GM23338 (cell line): ENCODE results near the gene C3orf22. TPM values are rescaled to one million over a fixed set of nuclear protein-coding genes. Genes with fewer than 3 reads are reported as not detected.

Experiments
- ATAC-seq: fragments of 200-7000 bp; cut with Tn5 transposase; 3 replicates; pipeline ENCODE4 v1.9.1; 2020
- DNase-seq: peaks from one replicate; pipeline ENCODE4 v3.0.0-alpha.2; 2015; ENCODE audit warnings: low spot score
- H2AFZ ChIP-seq: fragments of 200-600 bp; sonication (generic); 2 replicates; pipeline ENCODE4 v1.8.0; 2016; ENCODE audit warnings: antibody characterized with exemption, mild to moderate bottlenecking, moderate library complexity
- H3F3A ChIP-seq: fragments of 200-600 bp; sonication (generic); replicated peaks from 2 replicates; pipeline ENCODE4 v1.8.0; 2017; ENCODE audit warnings: antibody characterized with exemption, mixed run types, low read depth
- H3K27ac ChIP-seq: fragments of 200-600 bp; sonication (generic); 2 replicates; pipeline ENCODE4 v1.6.1; 2016; ENCODE audit warnings: low read depth
- H3K27me3 ChIP-seq: fragments of 200-600 bp; sonication (generic); 2 replicates; pipeline ENCODE4 v1.8.0; 2016; ENCODE audit warnings: mild to moderate bottlenecking, mixed run types, moderate library complexity; ENCODE audit not compliant: insufficient read depth
- H3K36me3 ChIP-seq: fragments of 200-600 bp; sonication (generic); 2 replicates; pipeline ENCODE4 v1.8.0; 2016; ENCODE audit warnings: mild to moderate bottlenecking; ENCODE audit not compliant: insufficient read depth
- H3K4me1 ChIP-seq: fragments of 200-600 bp; sonication (generic); 2 replicates; pipeline ENCODE4 v1.8.0; 2016; ENCODE audit warnings: mild to moderate bottlenecking, moderate library complexity; ENCODE audit not compliant: insufficient read depth
- H3K4me2 ChIP-seq: fragments of 200-600 bp; sonication (generic); 2 replicates; pipeline ENCODE4 v1.7.1; 2017; ENCODE audit warnings: mixed run types
- H3K4me3 ChIP-seq: fragments of 200-600 bp; sonication (generic); 2 replicates; pipeline ENCODE4 v1.6.1; 2016; ENCODE audit warnings: mixed run types
- H3K79me2 ChIP-seq: fragments of 200-600 bp; sonication (generic); replicated peaks from 2 replicates; pipeline ENCODE4 v1.8.0; 2017; ENCODE audit warnings: mild to moderate bottlenecking; ENCODE audit not compliant: insufficient read depth
- H3K9me2 ChIP-seq: fragments of 200-600 bp; sonication (generic); 2 replicates; pipeline ENCODE4 v1.8.0; 2017; ENCODE audit not compliant: insufficient read depth
- H4K20me1 ChIP-seq: fragments of 200-600 bp; sonication (generic); replicated peaks from 2 replicates; pipeline ENCODE4 v1.8.0; 2017; ENCODE audit warnings: mild to moderate bottlenecking; ENCODE audit not compliant: insufficient read depth
- H3K27ac Mint-ChIP-seq: 2 replicates; pipeline ENCODE4 v1.8.0; 2020; ENCODE audit warnings: inconsistent platforms, mild to moderate bottlenecking, moderate library complexity, mixed read lengths
- H3K27me3 Mint-ChIP-seq: 3 replicates; pipeline ENCODE4 v1.8.0; 2022; ENCODE audit warnings: low read depth, mild to moderate bottlenecking, moderate library complexity, mixed read lengths, inconsistent platforms; ENCODE audit not compliant: insufficient read depth, poor library complexity
- H3K36me3 Mint-ChIP-seq: 3 replicates; pipeline ENCODE4 v1.8.0; 2021; ENCODE audit warnings: low read depth, mild to moderate bottlenecking, inconsistent platforms, moderate library complexity, mixed read lengths
- H3K4me1 Mint-ChIP-seq: 3 replicates; pipeline ENCODE4 v1.8.0; 2020; ENCODE audit warnings: mild to moderate bottlenecking, inconsistent platforms, mixed read lengths
- H3K4me3 Mint-ChIP-seq: 3 replicates; pipeline ENCODE4 v1.8.0; 2021; ENCODE audit warnings: moderate library complexity, mild to moderate bottlenecking, inconsistent platforms, mixed read lengths
- H3K9me3 Mint-ChIP-seq: 3 replicates; pipeline ENCODE4 v1.8.0; 2020; ENCODE audit warnings: moderate library complexity, mild to moderate bottlenecking, inconsistent platforms, mixed read lengths
- CREB1 ChIP-seq: fragments of 250-450 bp; sonication (Bioruptor Pico); IDR thresholded peaks from 2 replicates; pipeline ENCODE4 v1.5.0; 2020; ENCODE audit warnings: low read depth, mild to moderate bottlenecking, moderate library complexity
- CTCF ChIP-seq, 2 experiments: fragments of 200-600 bp in 1 of 2; sonication (generic) in 1 of 2; conservative IDR thresholded peaks; 2 replicates each; pipeline versions ENCODE4 v1.5.1 to v1.6.1; 2016 to 2017; ENCODE audit warnings: antibody characterized with exemption in 2 of 2, low read depth in 2 of 2, mild to moderate bottlenecking in 2 of 2, moderate library complexity in 1 of 2
- ETS1 ChIP-seq: IDR thresholded peaks from 2 replicates; pipeline ENCODE4 v1.6.1; 2016; ENCODE audit warnings: antibody characterized with exemption
- EZH2 ChIP-seq: fragments of 200-600 bp; sonication (generic); IDR thresholded peaks from one replicate; pipeline ENCODE4 v1.8.0; 2017; ENCODE audit warnings: antibody characterized with exemption, mild to moderate bottlenecking, low read depth; ENCODE audit not compliant: unreplicated experiment
- EZH2phosphoT487 ChIP-seq: fragments of 200-600 bp; sonication (generic); IDR thresholded peaks from one replicate; pipeline ENCODE4 v1.8.1; 2018; ENCODE audit warnings: antibody characterized with exemption; ENCODE audit not compliant: unreplicated experiment
- JUNB ChIP-seq: IDR thresholded peaks from one replicate; pipeline ENCODE4 v1.6.1; 2016; ENCODE audit warnings: antibody characterized with exemption; ENCODE audit not compliant: unreplicated experiment
- NANOG ChIP-seq: IDR thresholded peaks from 2 replicates; pipeline ENCODE4 v1.6.1; 2016; ENCODE audit warnings: antibody characterized with exemption, borderline replicate concordance
- POLR2AphosphoS5 ChIP-seq: IDR thresholded peaks from 2 replicates; pipeline ENCODE4 v1.6.1; 2016; ENCODE audit warnings: antibody characterized with exemption, low read depth
- REST ChIP-seq: IDR thresholded peaks from one replicate; pipeline ENCODE4 v1.6.1; 2018; ENCODE audit warnings: antibody characterized with exemption; ENCODE audit not compliant: unreplicated experiment
- STAT1 ChIP-seq: IDR thresholded peaks from one replicate; pipeline ENCODE4 v1.6.1; 2016; ENCODE audit warnings: antibody characterized with exemption; ENCODE audit not compliant: unreplicated experiment
- ZNF114 ChIP-seq: fragments of 250-450 bp; sonication (Bioruptor Pico); IDR thresholded peaks from 2 replicates; pipeline ENCODE4 v1.5.0; 2020; ENCODE audit warnings: mild to moderate bottlenecking, moderate library complexity
- ZNF331 ChIP-seq: fragments of 250-450 bp; sonication (Bioruptor Pico); IDR thresholded peaks from 2 replicates; pipeline ENCODE4 v1.5.0; 2020; ENCODE audit warnings: low read depth, mild to moderate bottlenecking, moderate library complexity
- ZNF462 ChIP-seq: fragments of 250-450 bp; sonication (Bioruptor Pico); IDR thresholded peaks from 2 replicates; pipeline ENCODE4 v1.5.0; 2020; ENCODE audit warnings: mild to moderate bottlenecking, moderate library complexity
- polyA plus RNA-seq: library from polyadenylated mRNA; unstranded; fragments of >200 nt; fragmentation: Nextera tagmentation; extraction: Ambion mirVana; gene quantifications from 2 replicates; pipeline ENCODE4 v1.2.1, GENCODE V29; 2016
- total RNA-seq: library from RNA; depleted of rRNA; stranded (reverse); fragments of >200 nt; shearing (Covaris generic); gene quantifications from 2 replicates; pipeline ENCODE4 v1.2.3, GENCODE V29; 2014

C3orf22 gene
- total and polyA plus RNA-seq, 2 experiments from 2014 or later, result not detected

GRCh38 chr3:126525853-126526667, 32.7 kb downstream of the C3orf22 start:
- Histone ChIP-seq H2AFZ (no peak overlapping the region), H3K4me1 (0 out of 2 replicates have a peak, but pooled peaks cover 4% of the 10 kb centered on the region), H4K20me1 (no peaks in the 10 kb centered on the region), H3K79me2 (no peaks in the 10 kb centered on the region), H3K27me3 (peaks cover 16% of the 10 kb centered on the region), H3K27ac (no peak overlapping the region), H3K4me3 (no peak overlapping the region), H3K9me2 (no peaks in the 10 kb centered on the region), H3K36me3 (no peaks in the 10 kb centered on the region), H3K4me2 (no peak overlapping the region), H3F3A (no peaks in the 10 kb centered on the region)
- Mint-ChIP-seq H3K27me3 (peaks cover 11% of the 10 kb centered on the region), H3K4me1 (peaks cover 9% of the 10 kb centered on the region), H3K9me3 (no peaks in the 10 kb centered on the region), H3K27ac (no peak overlapping the region), H3K36me3 (no peaks in the 10 kb centered on the region), H3K4me3 (no peak overlapping the region; the same call in 2 of the 3 replicates)
- ATAC-seq (no peak), DNase-seq (no peak)
- TF ChIP-seq ZNF331 (CRISPR knock-in tag) (no peak), JUNB (no peak), ZNF114 (CRISPR knock-in tag) (no peak), NANOG (no peak), REST (no peak), ETS1 (no peak), CREB1 (CRISPR knock-in tag) (no peak), EZH2 (no peak), EZH2phosphoT487 (no peak), STAT1 (no peak), ZNF462 (no peak), CTCF (conservative IDR thresholded peaks at IDR 0.05; ENCODE audit: low read depth in 2 of 2) (no peak), POLR2AphosphoS5 (no peak)
